H1 (cell line): ENCODE data around the gene IREB2.

Experiments
- GABPA ChIP-seq: IDR thresholded peaks from 2 replicates; pipeline ENCODE4 v1.6.1; 2011; ENCODE audit warnings: mild to moderate bottlenecking, low read length, moderate library complexity, borderline replicate concordance; ENCODE audit not compliant: insufficient read depth
- KDM1A ChIP-seq: fragments of 200-600, 300-600 bp; sonication (generic); IDR thresholded peaks from 2 replicates; pipeline ENCODE4 v1.7.1; 2016; ENCODE audit warnings: mild to moderate bottlenecking, low read length, borderline replicate concordance
- POLR2A ChIP-seq, 2 experiments: IDR thresholded peaks; 1 replicate in 1 of 2; 2 replicates in 1 of 2; pipeline ENCODE4 v1.6.1; 2011; ENCODE audit warnings: low read depth in 2 of 2, low read length in 2 of 2, mild to moderate bottlenecking in 2 of 2; ENCODE audit errors: control extremely low read depth in 1 of 2
- TAF1 ChIP-seq: IDR thresholded peaks from 2 replicates; pipeline ENCODE4 v1.6.1; 2011; ENCODE audit warnings: mild to moderate bottlenecking, low read depth, low read length
- TAF7 ChIP-seq: optimal IDR thresholded peaks from 2 replicates; pipeline ENCODE3; 2011; ENCODE audit warnings: low read depth, mild to moderate bottlenecking, inconsistent platforms, low read length, moderate library complexity, borderline replicate concordance
- ZNF274 ChIP-seq: IDR thresholded peaks from 2 replicates; pipeline ENCODE4 v1.7.0; 2012; ENCODE audit warnings: low read length, borderline replicate concordance; ENCODE audit errors: extremely low read depth
- TF ChIP-seq, protein P1 (sequence below): IDR thresholded peaks from 2 replicates; pipeline ENCODE4 v1.6.1; 2011; ENCODE audit warnings: low read depth, mild to moderate bottlenecking, low read length; ENCODE audit not compliant: insufficient read depth
- TF ChIP-seq, protein P2 (sequence below), 3 experiments: IDR thresholded peaks; 1 replicate in 2 of 3; 2 replicates in 1 of 3; pipeline versions ENCODE4 v1.5.1 to v1.6.1; 2011; ENCODE audit warnings: low read length in 3 of 3, mild to moderate bottlenecking in 3 of 3, inconsistent platforms in 2 of 3, low read depth in 1 of 3, moderate library complexity in 1 of 3; ENCODE audit not compliant: insufficient read depth in 1 of 3; ENCODE audit errors: control extremely low read depth in 1 of 3
- TF ChIP-seq, protein P3 (sequence below): IDR thresholded peaks from 2 replicates; pipeline ENCODE4 v1.6.1; 2012; ENCODE audit warnings: inconsistent platforms

DNA sequence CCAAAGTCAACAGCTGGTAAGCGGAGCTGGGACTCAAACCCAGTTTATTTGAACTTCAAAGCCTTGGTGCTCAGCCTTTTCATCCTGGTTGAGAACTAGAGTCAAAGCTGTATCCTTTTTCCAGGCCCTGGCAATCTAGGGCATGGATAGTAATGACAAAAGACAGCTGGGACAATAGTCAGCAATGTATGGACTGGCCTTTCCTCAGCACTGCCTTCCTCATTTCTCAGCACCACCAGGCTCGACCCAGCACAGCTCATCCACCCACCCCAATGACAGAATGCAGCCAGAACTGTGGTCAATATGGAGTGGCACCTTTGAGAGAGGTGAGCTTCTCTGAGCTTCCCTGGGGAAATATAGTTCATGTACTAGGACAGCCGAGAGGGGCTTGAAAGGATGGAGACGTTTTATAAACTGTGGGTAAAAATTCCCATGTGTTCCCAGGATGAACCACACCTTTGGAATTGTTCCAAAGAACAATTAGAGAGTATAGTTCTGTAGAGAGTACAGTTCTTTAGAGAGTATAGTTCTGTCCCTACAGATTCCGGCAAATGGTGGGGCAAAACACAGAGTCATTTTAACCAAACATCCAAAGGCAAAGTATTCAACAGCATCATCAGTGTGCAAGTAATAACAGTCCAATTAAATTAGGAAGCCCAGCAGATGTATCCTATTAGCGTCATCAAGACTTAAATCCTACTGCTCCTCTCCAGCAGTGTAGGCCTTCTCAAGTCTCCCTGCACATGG lies 30.2 kb upstream of the IREB2 start:
- TF ChIP-seq POLR2A (IDR thresholded peaks at IDR 0.05; ENCODE audit: control extremely low read depth in 1 of 2, low read depth in 2 of 2, low read length in 2 of 2), result no peak
- TF ChIP-seq, protein P1, sequence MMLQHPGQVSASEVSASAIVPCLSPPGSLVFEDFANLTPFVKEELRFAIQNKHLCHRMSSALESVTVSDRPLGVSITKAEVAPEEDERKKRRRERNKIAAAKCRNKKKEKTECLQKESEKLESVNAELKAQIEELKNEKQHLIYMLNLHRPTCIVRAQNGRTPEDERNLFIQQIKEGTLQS, result no peak
- no peak for TF ChIP-seq GABPA
- TF ChIP-seq, protein P2, sequence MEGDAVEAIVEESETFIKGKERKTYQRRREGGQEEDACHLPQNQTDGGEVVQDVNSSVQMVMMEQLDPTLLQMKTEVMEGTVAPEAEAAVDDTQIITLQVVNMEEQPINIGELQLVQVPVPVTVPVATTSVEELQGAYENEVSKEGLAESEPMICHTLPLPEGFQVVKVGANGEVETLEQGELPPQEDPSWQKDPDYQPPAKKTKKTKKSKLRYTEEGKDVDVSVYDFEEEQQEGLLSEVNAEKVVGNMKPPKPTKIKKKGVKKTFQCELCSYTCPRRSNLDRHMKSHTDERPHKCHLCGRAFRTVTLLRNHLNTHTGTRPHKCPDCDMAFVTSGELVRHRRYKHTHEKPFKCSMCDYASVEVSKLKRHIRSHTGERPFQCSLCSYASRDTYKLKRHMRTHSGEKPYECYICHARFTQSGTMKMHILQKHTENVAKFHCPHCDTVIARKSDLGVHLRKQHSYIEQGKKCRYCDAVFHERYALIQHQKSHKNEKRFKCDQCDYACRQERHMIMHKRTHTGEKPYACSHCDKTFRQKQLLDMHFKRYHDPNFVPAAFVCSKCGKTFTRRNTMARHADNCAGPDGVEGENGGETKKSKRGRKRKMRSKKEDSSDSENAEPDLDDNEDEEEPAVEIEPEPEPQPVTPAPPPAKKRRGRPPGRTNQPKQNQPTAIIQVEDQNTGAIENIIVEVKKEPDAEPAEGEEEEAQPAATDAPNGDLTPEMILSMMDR (IDR thresholded peaks at IDR 0.05; ENCODE audit: control extremely low read depth in 1 of 3, insufficient read depth in 1 of 3, low read depth in 1 of 3, low read length in 3 of 3), result no peak
- TF ChIP-seq, protein P3, sequence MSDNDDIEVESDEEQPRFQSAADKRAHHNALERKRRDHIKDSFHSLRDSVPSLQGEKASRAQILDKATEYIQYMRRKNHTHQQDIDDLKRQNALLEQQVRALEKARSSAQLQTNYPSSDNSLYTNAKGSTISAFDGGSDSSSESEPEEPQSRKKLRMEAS, result no peak
- no peak for TF ChIP-seq KDM1A
- TF ChIP-seq ZNF274, result no peak
- no peak for TF ChIP-seq TAF7
- TF ChIP-seq TAF1, result no peak
